ENCODE data around the gene PDE4D. TPM values are rescaled to one million over a fixed set of nuclear protein-coding genes. Genes with fewer than 3 reads are reported as not detected.

The PDE4D gene
- total RNA-seq, 4 donors from 2014 or later = 15.9 to 66.3 (median 48.7) TPM

DNA sequence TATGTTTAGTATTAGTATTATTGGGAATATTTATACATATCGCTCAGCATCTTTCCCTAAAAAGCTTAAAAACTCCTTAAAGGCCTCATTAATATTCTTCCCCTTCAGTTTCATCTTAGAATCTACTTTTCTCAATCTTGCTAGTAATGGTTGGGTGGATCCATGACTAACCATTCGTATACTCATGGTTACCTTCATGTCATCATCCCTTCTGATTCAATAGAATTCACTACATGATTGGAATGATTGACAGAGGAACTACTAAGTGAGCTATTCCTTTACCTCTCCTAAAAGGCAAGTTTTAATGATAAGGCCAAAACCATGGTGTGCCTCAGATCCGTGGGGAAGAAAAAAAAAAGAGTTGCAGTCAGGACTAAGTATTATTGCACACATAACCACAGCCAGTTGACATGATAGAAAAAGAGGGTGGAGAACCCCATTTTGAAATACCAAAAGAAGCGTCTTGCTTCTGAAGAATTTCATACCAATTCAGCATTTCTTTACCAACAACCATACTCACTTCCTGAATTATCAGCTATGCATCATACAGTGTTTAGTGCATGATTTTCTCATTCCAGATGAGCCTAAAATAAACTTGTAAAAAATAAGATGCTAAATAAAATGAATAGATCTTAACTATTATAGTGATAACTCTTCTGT is 624.6 kb downstream of the PDE4D start:
- H3K27me3 ChIP-seq = no peaks in the 10 kb centered on the region
- TF ChIP-seq POLR2A (IDR thresholded peaks at IDR 0.05) = no peak
- no peak for TF ChIP-seq CTCF (IDR thresholded peaks at IDR 0.05)
- TF ChIP-seq EP300 (IDR thresholded peaks at IDR 0.05) = no peak
- 92 to 96% methylated on average over 4 of the region's 4 CpGs for WGBS, 2 donors
- no peaks in the 10 kb centered on the region for H3K9me3 ChIP-seq
- DNase-seq (ENCODE audit: low spot score in 2 of 2) = no peak
- H3K4me1 ChIP-seq = no peaks in the 10 kb centered on the region
- no peaks in the 10 kb centered on the region for H3K36me3 ChIP-seq
- H3K4me3 ChIP-seq = no peak overlapping the region
- H3K27ac ChIP-seq = no peak overlapping the region

DNA sequence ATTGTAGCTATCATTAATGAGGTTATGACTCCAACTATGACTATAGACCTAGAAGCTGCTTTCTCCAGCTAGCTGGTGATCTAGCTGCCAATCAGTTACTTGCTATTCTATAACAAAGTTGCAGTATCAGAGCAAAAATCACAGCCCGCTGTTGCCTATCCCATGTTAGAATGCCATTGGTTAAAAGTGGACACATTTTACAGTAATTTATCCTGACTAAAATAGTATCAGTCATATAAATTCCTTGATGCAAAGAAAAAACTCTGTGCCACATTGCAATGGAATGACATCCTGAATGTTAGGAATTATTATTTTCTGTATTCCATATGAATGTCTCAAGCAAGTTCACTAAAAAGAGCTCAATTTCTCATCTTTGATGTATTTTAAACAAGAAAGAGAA is 626.5 kb downstream of the PDE4D start:
- WGBS, 2 donors = 43 to 92% methylated on average over 1 of the region's 1 CpG
- no peak overlapping the region for H3K27ac ChIP-seq

GRCh38 chr5:59266410-59266809 is 627.1 kb downstream of the PDE4D start:
- Histone ChIP-seq H3K4me3 (no peak overlapping the region), H3K36me3 (no peaks in the 10 kb centered on the region), H3K27me3 (no peaks in the 10 kb centered on the region), H3K9me3 (no peaks in the 10 kb centered on the region), H3K27ac (no peak overlapping the region), H3K4me1 (no peaks in the 10 kb centered on the region)
- WGBS, 2 donors = 38 to 56% methylated on average over 3 of the region's 3 CpGs
- TF ChIP-seq CTCF (IDR thresholded peaks at IDR 0.05) (no peak), POLR2A (IDR thresholded peaks at IDR 0.05) (no peak), EP300 (IDR thresholded peaks at IDR 0.05) (no peak)
- no peak for DNase-seq (ENCODE audit: low spot score in 2 of 2)

More for the DNA sequence above, 626.5 kb downstream of the PDE4D start:
- no peaks in the 10 kb centered on the region for H3K9me3 ChIP-seq
- H3K27me3 ChIP-seq = no peaks in the 10 kb centered on the region
- DNase-seq (ENCODE audit: low spot score in 2 of 2) = no peak
- no peaks in the 10 kb centered on the region for H3K36me3 ChIP-seq
- TF ChIP-seq EP300 (IDR thresholded peaks at IDR 0.05) (no peak), POLR2A (IDR thresholded peaks at IDR 0.05) (no peak), CTCF (IDR thresholded peaks at IDR 0.05) (no peak)
- H3K4me3 ChIP-seq = no peak overlapping the region
- H3K4me1 ChIP-seq = no peaks in the 10 kb centered on the region

DNA sequence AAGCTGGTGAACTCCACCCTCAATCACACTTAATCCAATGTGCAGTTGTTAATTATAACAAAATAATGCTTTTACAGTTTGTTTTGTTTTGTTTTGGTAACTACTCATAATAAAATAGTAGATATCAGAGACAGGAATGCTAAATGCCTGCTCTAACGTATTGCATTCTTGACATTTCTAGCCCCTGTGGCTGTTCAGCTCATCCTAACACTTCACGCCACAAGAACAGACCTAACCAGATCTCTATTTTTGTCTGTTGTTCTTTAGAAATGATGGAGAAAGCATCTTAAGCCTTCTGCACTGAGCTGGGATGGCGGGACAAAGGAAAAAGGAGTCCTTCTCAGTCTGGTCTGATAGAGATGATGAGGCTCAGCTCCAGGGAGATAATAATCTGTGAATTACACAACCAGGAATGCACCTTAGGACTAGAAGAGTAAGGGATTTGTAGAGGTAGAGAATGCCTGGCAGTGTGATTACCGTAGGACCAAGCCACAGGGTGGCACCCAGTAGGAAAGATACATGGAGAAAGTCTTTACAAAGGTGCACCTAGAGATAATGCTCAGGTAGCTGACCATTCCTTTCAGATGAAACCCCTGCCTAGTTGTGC is 628.8 kb downstream of the PDE4D start:
- DNase-seq (ENCODE audit: low spot score in 2 of 2) = no peak
- Histone ChIP-seq H3K27me3 (no peaks in the 10 kb centered on the region), H3K4me1 (peaks cover 0 to 3% (median 0%) of the 10 kb centered on the region in 4 donors), H3K4me3 (no peak overlapping the region), H3K36me3 (no peaks in the 10 kb centered on the region), H3K27ac (no peak overlapping the region), H3K9me3 (no peaks in the 10 kb centered on the region)
- WGBS, 2 donors = 78 to 82% methylated on average over 4 of the region's 4 CpGs
- TF ChIP-seq CTCF (IDR thresholded peaks at IDR 0.05) (no peak), POLR2A (IDR thresholded peaks at IDR 0.05) (no peak), EP300 (IDR thresholded peaks at IDR 0.05) (no peak)

DNA sequence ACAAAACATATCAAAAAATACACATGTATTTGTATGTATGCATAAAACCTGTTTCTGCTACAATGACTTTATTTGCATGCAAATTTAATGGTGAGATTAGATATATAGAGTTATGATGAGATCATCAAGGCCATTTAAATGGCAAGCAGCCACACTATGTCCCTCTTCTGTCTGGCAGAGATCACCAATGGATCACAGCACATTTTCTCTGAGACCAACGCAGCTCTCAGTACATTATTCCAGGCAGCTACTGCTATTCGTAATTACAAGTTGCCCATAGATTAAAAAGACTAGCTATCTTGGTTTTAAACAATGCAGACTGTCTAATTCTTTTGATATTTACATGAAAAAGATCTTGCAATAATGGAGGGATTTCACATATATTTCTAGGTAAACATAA is 629.5 kb downstream of the PDE4D start:
- TF ChIP-seq POLR2A (IDR thresholded peaks at IDR 0.05) = no peak
- no peaks in the 10 kb centered on the region for H3K36me3 ChIP-seq
- peaks cover 0 to 3% (median 0%) of the 10 kb centered on the region in 4 donors for H3K4me1 ChIP-seq
- H3K4me3 ChIP-seq = no peak overlapping the region
- H3K27me3 ChIP-seq = no peaks in the 10 kb centered on the region
- WGBS, 2 donors = 77% methylated on average over 2 of the region's 2 CpGs
- no peak for DNase-seq (ENCODE audit: low spot score in 2 of 2)
- H3K27ac ChIP-seq = no peak overlapping the region
- H3K9me3 ChIP-seq = no peaks in the 10 kb centered on the region

Measured in tibial nerve (tissue), 4 donors.